ENCODE measurements around the gene LDLRAD1. TPM values are rescaled to one million over a fixed set of nuclear protein-coding genes. Genes with fewer than 3 reads are reported as not detected.

Gene LDLRAD1
- total RNA-seq, 1 donor from 2014 or later: not detected

DNA sequence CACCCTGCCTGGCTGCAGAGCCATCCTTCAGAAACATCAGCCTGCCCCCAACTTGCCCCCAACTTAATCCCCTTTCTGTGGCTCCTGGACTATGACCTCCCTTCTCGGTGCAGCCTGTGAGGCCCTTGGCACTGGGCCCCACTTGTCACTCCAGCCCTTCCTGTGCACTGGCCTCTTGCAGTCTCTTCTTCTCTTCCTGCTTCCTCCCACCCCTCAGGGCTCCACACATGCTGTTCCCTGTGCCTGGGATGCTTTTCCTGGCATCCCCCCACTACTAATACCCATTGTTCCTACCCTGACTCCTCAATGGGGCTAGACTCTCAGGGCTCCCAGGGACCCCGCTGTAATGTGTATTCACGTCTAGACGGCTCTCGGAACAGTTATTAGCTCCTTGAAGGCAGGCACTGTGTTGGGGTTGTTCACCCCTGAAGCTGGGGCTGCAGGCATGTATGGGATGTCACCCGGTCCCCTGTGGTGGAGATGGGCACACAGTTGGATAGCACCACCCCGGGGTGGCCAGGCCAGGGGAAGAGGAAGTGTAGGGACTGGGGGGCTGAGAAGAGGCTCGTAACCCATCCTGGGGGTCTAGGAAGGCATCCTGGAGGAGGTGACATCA, 4.5 kb downstream of the LDLRAD1 start:
- Histone ChIP-seq H3K4me3 (no peak overlapping the region), H3K4me1 (no peaks in the 10 kb centered on the region), H3K9me3 (no peaks in the 10 kb centered on the region), H3K27me3 (no peaks in the 10 kb centered on the region), H3K36me3 (no peaks in the 10 kb centered on the region), H3K27ac (no peak overlapping the region)
- TF ChIP-seq CTCF (IDR thresholded peaks at IDR 0.05): no peak
- no peak for DNase-seq (ENCODE audit: low spot score in 2 of 2)
- intact Hi-C loops (cut with DNase I): no loop called here

DNA sequence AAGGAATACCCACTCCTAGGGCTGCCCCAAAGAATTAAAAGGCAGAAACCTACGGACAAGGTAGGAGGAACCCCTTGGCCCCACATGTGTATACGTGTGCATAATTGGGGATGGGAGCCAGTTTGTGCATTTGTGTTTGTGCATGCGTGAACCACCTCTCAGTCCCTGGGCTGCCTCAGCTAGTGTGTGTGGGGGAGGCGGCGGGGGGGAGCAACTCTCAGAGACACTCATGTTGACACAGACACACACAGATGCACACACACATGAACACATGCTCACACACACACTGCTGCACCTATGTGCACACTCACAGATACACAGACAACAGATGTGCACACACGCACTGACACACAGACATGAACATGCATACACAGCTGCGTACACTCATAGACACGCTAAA, 5.1 kb downstream of the LDLRAD1 start:
- intact Hi-C loops (cut with DNase I): no loop called here

DNA sequence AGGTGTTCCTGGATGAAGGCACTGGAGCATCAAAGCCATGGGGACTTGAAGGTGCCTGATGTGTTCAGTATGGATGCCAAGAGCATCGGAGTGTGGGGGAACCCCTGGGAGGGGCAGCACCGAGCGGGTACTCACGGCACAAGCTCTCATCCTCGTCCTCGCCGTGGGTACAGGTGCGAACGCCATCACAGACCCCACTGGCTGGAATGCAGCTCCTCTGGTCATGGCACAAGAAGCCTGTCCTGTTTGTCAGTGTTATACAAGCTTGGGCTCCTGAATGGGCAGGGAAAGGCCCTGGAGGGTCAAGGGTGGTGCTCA, 6.0 kb downstream of the LDLRAD1 start:
- intact Hi-C loops (cut with DNase I): no loop called here
- no peaks in the 10 kb centered on the region for H3K9me3 ChIP-seq
- no peak overlapping the region for H3K4me3 ChIP-seq
- no peak for DNase-seq (ENCODE audit: low spot score in 2 of 2)
- TF ChIP-seq CTCF (IDR thresholded peaks at IDR 0.05): no peak
- H3K27ac ChIP-seq: no peak overlapping the region
- H3K36me3 ChIP-seq: no peaks in the 10 kb centered on the region
- H3K4me1 ChIP-seq: no peaks in the 10 kb centered on the region
- H3K27me3 ChIP-seq: no peaks in the 10 kb centered on the region

More for the DNA sequence above, 5.1 kb downstream of the LDLRAD1 start:
- no peaks in the 10 kb centered on the region for H3K27me3 ChIP-seq
- H3K4me3 ChIP-seq: no peak overlapping the region
- H3K9me3 ChIP-seq: no peaks in the 10 kb centered on the region
- no peak overlapping the region for H3K27ac ChIP-seq
- DNase-seq (ENCODE audit: low spot score in 2 of 2): no peak
- H3K36me3 ChIP-seq: no peaks in the 10 kb centered on the region
- no peak for TF ChIP-seq CTCF (IDR thresholded peaks at IDR 0.05)
- no peaks in the 10 kb centered on the region for H3K4me1 ChIP-seq

DNA sequence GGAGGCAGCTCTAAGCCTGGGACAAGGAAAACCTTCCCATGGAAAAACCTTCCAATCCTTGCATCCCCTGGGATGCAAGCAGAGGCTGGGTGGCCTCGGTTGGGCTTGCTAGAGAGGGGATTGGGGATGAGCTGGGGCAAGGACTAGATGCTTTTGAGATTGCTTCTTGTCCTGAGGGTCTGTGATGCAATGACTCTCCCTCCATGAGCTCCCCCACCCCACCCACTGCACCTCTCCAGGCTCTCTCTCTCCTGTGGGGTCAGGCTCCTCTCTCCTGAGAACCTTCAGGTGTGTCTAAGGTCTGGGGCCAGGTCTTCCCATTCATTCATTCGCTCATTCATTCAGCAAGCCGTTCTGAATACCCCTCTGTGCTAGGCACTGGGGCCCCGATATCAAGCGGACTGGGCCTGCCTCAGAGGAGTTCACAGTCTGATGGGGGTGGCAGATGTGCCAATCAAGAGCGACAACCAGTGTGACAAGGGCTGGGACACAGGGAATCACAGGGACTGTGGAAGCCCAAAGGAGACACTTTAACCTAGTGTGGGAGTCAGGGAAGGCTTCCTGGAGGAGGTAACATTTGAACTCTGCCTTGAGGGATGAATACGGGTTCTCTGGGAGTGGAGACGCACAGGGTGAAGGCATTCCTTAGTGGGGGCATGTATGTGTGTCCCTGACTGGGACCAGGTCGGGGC, 6.5 kb downstream of the LDLRAD1 start:
- Histone ChIP-seq H3K9me3 (no peaks in the 10 kb centered on the region), H3K27ac (no peak overlapping the region), H3K4me3 (no peak overlapping the region), H3K27me3 (no peaks in the 10 kb centered on the region), H3K4me1 (no peaks in the 10 kb centered on the region), H3K36me3 (no peaks in the 10 kb centered on the region)
- intact Hi-C loops (cut with DNase I): no loop called here
- DNase-seq (ENCODE audit: low spot score in 2 of 2): no peak
- no peak for TF ChIP-seq CTCF (IDR thresholded peaks at IDR 0.05)

DNA sequence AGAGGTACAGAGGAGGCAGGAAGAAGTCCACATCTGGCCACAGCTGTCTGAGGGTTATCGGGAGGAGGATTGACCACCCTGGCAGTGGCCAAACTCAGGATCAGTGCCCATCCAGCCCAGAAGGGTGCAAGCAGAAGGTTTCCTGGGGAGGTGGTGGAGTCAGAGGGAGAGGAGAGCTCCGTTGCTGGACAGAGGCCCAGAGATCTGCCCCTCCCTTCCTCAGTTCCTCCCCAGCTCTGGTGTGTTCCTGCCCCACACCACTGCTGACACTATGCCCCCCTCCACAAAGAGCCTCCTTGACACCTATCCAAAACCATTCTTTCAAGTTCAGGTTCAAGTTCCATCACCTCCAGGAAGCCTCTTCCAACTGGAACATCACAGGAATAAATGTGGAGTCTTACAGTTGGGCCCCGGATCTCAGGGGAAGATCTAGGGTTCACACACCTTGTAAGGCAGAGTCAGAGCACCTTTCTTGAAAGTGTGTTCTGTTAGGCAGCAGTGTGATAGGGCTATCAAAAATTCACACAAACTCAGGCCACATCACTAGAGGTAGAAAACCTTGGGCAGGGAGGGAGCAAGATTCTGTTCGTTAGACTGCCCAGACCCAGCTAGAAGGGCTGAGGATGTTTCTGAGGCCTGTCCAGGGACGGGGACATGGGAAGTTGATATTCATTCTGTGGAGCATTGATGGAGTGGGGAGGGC, 7.4 kb downstream of the LDLRAD1 start:
- Histone ChIP-seq H3K27me3 (no peaks in the 10 kb centered on the region), H3K9me3 (no peaks in the 10 kb centered on the region), H3K36me3 (no peaks in the 10 kb centered on the region), H3K4me3 (no peak overlapping the region), H3K4me1 (no peaks in the 10 kb centered on the region), H3K27ac (no peak overlapping the region)
- intact Hi-C loops (cut with DNase I): no loop called here
- no peak for TF ChIP-seq CTCF (IDR thresholded peaks at IDR 0.05)
- DNase-seq (ENCODE audit: low spot score in 2 of 2): no peak
